GM19452 (cell line): ENCODE data around the gene LIMS2.

Source experiments
- ATAC-seq: cut with Tn5 transposase; IDR thresholded peaks from one replicate; pipeline ENCODE4 v1.9.1; 2021; ENCODE audit not compliant: unreplicated experiment

The LIMS2 gene

DNA sequence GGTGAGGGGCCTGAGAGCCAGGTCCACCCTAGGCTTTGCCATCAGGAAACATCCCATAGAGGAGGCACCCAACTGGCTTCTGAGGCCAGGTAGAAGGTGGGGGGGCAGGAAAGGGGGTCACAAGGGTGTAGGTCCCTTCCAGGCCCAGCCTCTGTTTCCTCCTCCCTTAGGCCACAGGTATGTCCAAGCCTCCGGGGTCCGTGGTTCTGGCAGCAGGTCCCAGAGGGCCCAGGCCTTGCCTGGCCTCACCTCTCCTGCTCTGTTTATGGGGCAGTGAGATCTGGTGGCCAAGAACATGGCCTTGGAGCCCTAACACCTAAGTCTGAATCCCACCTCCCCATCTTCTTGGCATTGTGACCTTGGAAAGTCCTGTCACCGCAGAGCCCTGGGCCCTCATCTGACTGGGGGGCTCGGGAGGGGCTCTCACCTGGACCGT lies 51.0 kb downstream of the LIMS2 start:
- no peak for ATAC-seq

DNA sequence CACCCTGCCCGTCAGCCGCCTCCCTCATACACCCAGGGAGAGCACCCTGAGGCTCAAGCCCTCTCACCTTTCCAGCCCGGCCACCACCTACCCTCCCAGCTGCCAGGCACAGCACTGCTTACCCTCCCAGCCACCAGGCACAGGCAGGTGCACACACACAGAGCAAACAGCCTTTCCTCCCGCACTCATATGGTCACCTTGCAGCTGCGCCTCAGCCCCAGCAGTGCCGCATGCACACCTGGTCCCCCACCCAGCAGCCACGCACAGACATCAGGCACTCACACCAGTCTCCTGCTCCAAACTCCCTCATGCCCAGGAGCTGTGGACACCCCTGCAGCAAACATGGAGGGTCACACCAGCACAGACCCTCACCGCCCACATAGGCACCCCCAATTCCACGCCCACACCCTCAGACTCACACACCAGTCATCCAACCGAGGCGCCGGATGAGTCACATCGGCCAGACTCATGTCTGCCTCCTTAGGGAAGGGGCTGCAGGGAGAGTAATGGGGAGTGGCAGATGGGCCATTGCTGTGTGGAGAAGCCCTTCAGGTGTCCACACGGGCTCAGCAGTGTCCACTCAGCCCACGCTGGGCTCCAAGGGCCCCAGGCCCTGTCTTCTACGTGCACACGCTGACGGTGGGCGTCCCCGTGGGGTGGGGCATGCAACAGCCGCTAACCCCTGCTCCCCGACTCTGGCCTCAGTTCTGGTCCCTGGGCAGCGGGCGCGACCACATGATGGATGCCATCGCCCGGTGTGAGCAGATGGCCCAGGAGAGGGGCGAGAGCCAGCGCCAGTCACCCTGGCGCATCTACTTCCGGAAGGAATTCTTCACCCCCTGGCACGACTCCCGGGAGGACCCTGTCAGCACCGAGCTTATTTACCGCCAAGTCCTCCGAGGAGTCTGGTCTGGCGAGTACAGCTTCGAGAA lies 51.7 kb downstream of the LIMS2 start:
- no peak for ATAC-seq

DNA sequence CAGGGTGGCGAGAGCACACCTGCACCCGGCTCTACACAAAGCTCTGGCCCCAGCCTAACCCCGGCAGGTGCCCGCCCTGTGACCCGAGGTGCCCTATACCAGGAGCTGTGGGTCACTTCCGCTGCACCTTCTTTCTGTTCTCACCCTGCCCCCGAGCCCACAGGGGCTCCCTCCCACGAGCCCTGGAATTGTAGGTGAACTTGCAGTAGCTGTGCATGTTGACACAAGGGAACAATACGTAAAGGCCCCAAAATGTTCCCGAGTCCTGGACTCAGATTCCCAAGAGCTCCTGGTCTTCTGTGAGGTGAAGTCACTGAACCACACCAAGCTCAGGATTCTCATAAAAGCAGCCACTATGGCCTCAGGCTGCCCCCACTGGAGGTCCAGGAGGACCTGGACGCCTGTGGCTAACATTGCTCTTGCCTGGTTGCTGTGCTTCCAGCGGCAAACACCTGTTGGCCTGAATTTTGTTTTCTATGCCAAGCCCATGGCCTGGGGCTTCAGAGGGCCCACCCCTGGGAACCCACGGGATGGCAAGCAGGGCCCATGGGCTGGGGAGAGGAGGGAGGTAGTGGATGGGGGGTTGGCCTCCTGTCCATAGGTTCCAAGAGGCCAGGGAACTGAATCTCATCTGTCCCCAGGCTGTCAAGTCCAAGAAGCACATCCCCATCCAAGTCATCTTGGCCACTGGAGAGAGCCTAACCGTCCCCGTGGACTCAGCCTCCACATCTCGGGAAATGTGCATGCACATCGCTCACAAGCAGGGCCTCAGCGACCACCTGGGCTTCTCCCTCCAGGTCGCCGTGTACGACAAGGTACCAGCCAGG lies 52.6 kb downstream of the LIMS2 start:
- ATAC-seq, result no peak

DNA sequence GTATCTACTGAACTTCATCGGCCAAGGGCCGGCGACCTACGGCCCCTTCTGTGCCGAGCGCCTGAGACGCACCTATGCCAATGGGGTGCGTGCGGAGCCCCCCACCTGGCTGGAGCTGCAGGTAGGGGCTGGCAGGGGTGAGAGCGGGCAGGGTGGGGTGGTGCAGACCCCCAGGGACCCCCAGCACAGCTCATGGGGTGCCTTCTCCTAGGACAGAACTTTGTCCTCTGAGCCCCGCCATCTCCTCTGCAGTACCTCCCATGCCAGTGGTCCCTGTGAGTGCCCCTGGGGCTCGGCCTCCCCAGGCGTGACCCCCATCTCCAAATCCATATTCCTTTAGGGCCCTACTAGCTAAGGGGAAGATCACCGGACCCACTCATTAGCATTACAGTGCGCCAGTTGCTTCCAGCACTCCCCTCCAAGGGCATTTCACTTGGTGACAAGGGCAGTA lies 53.3 kb downstream of the LIMS2 start:
- no peak for ATAC-seq

DNA sequence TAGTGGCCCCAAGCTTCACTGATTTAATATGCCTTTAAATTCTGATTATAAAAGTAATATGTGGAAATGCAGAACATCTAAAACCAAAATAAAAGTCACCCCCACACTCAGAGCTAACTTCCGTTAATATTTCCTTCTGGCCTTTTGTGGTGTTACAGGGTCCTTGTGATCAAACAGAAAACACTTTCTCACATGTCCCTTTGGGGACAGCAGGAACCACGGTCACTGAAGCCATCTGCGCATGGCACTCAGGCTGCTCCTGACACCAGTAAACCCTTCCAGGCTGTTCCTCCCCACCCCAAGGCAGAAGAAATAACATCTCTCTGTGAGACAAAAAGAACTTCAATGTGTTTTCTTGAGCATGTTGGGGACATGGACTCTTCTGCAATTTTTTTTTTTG lies 54.5 kb downstream of the LIMS2 start:
- no peak for ATAC-seq

DNA sequence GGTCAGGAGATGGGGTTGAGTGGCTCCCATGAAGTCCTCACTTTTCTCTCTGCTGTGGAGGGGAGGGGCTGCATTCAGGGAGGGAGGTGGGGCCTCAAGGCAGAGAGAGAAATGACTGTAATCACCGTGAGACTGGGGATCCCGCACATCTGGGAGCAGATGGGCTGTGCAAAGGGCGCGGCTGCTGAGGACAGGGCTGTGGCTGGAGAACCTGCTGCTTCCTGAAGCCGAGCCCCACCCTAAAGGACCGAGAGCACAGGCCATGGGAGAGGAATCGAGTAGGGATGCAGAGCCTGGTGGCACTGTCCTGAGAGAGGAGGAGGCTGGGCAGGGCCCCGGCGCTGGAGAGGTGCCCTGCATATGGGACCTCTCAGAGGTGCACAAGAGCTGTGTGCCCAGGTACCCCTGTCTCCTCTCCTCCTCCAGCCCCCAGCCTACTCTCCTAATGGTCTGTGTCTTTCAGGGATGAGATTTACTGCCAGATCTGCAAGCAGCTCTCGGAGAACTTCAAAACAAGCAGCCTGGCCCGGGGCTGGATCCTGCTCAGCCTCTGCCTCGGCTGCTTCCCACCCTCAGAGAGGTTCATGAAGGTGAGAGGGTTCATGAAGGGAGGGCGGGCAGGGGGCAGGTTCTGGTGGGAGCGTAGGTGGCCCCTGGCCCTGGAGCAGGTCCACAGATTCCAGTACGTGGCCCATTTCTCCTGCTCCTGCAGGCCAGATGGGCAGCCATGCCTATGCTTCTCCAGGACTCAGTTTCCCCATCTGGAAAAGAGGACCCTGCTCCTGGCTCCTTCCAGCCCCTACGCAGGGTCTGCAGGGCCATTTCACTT lies 55.2 kb downstream of the LIMS2 start:
- no peak for ATAC-seq

DNA sequence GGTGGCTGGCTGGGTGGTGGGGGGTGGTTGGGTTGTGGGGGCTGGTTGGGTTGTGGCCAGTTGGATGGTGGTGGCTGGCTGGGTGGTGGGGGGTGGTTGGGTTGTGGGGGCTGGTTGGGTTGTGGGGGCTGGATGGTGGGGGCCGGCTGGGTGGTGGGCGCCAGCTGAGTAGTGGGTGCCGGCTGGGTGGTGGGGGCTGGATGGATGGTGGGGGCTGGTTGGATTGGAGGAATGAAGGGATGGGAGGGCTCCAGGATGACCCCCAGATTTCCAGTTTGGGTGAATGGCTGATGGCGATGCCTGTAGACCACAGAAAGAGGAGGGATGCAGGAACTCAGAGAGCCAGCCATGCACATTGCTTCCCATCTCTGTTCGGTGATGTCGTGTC lies 56.1 kb downstream of the LIMS2 start:
- no peak for ATAC-seq

DNA sequence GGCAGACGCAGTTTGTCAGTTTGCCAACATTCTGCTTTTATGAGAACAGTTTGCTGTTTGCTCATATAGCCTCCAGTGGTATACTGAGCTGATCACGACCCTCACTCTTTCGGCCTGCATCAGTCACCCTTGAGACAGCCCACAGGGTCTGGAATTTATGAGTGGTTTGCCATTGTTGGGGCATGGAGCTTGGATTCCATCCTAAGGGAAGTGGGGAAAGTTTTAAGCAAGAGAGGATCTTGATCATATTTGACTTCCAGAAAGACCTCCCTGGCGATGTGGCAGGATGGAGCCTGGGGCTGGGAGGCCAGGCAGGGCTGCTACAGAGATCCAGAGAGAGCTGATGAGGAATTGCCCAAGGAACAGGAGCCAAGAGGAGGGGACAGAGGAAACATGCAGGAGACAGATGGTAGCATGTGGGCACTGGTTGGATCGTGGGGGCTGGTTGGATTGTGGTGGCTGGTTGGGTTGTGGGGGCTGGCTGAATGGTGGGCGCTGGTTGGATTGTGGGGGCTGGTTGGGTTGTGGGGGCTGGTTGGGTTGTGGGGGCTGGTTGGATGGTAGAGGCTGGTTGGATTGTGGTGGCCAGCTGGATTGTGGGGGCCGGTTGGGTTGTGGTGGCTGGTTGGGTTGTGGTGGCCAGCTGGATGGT lies 56.7 kb downstream of the LIMS2 start:
- ATAC-seq, result no peak

DNA sequence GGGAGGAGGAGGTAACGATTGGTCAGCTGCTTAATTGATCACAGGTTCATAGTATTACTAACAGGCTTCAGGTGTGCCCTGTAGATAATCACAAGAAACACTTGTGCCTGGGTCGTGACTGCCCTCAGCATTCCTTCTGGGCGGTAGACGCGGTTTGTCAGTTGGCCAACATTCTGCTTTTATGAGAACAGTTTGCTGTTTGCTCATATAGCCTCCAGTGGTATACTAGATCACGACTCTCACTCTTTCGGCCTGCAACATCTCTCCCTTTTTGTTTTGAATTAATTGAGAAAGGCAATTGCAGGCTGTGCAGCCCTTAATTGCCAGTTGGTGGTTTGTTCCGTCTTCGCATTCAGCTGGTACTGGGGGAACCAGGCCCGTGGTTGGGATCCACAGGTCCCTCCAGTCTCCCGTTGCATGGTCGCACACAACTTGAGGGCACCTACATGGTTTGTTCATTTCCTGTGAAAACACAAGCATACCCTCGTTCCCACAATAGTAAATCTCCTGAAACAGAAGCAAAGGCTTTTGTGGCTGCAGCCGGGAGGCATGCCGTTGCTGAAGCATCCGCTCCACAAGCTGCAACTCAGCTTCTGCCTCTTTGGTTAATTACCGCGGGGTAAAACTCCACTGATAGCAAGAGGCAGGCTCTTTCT lies 59.7 kb downstream of the LIMS2 start:
- ATAC-seq, result no peak

DNA sequence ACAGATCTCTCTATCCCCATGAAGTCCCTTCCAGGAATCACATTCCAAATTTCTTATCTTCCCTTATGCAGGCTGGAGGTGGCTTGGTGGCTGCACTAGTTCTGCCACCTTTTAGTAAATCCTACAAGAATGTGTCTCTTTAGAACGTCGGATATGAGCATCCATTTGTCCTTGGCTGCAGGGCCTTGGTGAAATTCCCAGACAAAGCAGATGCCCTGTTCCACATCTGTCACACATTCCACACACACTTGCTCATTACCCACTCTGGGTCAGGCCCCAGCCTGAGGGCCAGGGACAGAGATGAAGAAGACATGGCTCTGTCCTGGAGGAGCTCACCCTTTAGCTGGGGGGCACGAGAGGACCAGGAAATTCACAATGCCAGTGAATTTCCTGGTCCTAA lies 60.6 kb downstream of the LIMS2 start:
- ATAC-seq, result no peak

DNA sequence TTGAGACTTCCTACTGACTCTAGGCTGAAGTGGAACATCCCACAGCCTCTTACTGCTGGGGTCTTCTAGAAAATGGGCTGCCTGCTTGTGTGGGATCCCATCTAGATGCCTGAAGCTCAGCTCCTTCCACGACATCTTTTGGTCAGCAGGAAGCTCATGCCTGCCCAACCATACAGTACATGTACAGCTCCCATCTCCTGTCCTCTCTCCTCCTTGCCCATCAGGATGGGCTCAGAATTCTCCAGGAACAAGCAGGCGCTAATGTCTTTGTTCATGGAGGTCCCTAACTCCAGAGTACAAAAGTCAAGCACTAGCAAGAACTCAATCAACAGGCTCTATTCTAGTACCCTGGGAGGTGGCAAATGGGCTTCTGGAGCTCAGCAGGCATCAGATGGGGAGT lies 61.1 kb downstream of the LIMS2 start:
- ATAC-seq, result no peak

DNA sequence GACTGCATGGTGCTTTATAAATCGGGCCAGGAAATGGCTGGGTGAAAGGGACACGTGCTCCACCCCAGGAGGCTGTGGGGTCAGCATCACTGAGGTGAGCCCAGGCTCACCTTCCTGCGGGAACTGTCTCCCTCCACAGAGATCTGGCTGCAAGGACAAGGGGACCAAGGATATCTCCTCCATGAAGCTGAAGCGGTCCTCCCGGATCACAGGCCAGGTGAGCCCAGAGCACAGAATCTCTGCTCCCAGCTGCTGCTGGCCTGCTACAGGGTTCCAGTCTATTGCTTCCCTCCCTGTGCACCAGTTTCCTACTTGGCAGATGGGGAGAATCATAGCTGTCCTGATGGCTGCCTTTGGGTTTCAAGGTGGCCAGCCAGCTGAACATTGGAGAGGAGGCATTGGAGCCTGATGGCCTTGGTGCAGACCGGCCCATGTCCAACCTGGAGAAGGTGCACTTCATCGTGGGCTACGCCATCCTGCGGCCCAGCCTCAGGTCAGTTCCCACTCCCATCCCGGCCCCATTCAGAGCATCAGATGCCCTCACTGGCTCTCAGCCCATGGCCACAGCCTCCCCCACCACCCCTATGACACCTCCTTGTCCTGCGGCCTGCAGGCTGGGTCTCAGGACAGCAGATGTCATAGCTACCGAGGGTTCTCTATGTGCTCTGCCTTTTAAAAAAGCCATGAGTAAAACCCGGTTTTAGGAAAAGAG lies 63.1 kb downstream of the LIMS2 start:
- no peak for ATAC-seq

DNA sequence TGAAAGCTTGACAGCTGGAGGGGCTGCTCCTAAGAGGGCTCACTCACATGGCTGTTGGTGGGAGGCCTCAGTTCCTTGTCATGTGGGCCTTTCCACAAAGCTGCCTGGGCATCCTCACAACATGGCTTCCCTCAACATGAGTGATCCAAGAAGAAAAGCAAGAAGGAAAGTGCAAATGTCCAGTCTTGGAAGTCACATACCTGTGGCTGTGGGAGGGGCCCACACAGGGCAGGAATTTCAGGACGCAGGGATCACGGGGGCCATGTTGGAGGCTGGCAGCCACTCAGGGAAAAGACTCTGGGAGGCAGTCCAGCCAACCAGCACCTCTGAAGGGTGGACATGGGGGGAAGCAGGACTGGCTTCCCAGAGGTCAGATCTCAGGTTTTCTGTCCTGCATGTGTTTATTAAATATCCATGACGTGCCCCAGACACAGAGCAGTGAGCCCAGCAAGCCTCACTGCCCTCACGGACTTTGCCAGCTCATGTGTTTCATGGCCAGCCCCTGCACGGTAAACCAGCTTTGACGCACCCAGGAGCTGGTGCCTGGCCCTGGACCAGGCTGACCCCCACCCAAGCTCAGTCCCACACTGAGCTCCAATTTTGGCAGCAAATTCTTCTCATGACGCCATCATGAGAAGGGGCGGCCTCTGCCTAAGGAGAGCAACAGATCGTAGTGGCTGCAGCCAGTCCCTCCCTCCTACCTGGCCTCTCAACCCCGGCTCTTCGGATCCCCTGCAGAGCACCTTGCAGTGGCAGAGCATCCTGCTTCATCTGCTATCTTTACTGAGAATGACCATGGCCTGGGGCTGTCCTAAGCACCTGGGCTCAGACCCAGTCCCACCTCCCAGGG lies 64.0 kb downstream of the LIMS2 start:
- ATAC-seq, result no peak

DNA sequence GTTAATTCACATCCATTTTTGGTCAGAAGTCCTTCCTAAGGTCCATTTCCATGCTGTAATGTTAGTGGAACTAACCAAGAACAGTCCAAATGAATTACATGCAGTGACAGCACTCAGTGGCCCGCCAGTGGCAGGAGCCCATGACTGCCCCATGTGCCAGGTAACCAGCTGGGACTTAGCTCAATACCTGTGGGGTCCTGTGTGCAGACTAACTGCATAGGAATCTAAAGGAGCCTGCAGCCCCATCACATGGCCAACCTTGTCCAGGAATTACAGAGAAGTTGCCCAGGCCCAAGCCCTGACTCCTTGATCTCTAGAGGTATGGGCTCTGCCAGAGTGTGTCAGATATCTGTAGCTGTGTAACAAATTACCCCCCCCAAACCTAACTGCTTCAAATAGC lies 64.8 kb downstream of the LIMS2 start:
- no peak for ATAC-seq

DNA sequence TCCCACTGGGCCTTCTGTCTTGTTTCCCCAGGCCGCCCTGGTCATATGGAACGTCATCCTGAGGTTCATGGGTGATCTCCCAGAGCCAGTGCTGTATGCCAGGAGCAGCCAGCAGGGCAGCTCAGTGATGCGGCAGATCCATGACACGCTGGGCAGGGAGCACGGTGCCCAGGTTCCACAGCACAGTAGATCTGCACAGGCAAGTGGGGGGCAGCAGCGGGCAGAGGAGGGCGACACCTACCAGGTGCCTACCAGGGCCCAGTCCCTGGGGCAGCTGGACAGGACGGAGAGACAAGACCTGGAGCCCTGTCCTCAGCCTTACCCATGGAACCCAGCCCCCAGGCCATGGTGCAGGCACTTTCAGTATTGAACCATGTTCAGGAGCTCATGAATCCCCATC lies 65.5 kb downstream of the LIMS2 start:
- no peak for ATAC-seq

DNA sequence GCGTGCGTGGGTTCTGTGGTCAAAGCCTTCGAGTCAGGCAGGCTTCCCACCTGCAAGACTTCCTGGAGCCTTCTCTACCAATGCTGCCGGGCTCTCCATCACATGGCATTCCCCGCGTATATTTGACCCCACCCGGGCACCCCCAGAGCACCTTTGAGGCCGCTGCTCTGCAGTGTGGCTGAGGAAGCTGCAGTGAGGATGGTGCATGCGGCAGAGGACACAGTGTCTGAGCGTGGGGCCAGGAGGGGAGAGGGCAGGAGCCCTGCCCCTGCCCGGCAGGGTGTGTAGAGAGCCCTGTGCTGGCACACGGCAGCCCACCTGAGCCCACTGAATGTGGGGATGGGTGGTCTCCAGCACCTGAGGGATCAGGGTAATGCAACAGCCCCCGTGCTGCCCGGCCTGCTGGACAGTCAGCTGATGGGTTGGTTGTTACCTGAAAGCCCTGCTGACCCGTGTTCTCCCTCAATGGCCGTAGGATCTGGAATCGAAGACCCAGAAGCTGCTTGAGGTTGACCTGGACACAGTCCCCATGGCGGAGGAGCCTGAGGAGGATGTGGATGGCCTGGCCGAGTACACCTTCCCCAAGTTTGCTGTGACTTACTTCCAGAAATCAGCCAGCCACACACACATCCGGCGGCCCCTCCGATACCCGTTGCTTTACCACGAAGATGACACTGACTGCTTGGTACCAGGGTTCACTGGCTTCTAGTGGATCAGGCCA lies 66.1 kb downstream of the LIMS2 start:
- no peak for ATAC-seq

DNA sequence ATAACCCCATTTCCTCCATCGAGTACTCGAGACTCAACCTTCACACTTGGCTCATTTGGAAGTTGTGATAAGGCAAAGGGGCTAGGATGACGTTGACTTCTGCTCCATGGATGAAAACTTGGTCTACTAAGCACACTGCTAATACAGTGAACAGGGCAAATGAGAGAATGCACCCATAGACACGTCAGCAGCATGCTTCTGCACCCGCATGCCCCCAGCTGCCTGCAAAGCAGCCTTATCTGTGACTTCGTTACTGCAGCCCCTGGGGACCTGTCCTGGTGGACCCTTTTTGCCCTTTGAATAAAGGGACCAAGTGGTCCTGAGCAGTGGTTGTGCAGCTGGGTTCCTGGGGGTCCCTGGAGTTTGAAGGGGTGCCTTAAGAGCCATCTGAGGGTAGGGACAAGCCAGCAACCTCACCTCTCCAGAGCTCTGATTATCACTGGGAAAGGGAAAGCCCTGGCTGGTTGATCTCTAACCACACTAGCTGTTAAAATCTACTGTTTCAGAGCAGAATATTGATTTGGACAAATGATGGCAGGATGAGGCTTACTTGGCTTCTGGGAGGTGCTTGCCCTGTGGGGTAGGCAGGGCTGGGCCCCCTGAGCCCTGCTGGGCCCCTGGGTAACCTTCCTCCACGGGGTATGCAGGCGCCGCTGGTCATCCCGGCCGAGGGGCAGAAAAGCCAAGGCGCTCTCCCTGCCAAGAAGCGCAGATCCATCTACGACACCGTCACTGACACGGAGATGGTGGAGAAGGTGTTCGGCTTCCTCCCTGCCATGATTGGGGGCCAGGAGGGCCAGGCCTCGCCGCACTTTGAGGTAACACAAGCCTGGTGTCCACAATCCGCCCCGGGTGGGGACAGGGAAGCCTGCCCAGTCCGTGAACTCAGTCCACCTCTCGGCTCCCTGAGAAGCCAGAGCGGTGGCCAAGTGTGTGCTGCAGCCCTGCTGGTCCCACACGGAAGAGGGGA lies 67.0 kb downstream of the LIMS2 start:
- no peak for ATAC-seq
